Measurements from ENCODE around the gene TRPV4.

- no peak for TF ChIP-seq CTCF (IDR thresholded peaks at IDR 0.05; ENCODE audit: extremely low read depth in 1 of 2, insufficient read depth in 1 of 2, low read depth in 1 of 2, low read length in 2 of 2)
- no peak for TF ChIP-seq MAX (IDR thresholded peaks at IDR 0.05; ENCODE audit: insufficient read depth, insufficient read length)
- no peak for TF ChIP-seq EZH2 (IDR thresholded peaks at IDR 0.05; ENCODE audit: borderline replicate concordance, low read depth, low read length, severe bottlenecking)
Measured at GRCh38 chr12:109737126-109737525, 96.1 kb downstream of the TRPV4 start.

Data from endothelial cell of umbilical vein (primary cell).